Measurements from ENCODE around the gene AP2S1. TPM values are rescaled to one million over a fixed set of nuclear protein-coding genes. Genes with fewer than 3 reads are reported as not detected.

AP2S1 gene
- total RNA-seq, 6 experiments from 2014 or later = 67.2 to 82.6 (median 73.6) TPM

DNA sequence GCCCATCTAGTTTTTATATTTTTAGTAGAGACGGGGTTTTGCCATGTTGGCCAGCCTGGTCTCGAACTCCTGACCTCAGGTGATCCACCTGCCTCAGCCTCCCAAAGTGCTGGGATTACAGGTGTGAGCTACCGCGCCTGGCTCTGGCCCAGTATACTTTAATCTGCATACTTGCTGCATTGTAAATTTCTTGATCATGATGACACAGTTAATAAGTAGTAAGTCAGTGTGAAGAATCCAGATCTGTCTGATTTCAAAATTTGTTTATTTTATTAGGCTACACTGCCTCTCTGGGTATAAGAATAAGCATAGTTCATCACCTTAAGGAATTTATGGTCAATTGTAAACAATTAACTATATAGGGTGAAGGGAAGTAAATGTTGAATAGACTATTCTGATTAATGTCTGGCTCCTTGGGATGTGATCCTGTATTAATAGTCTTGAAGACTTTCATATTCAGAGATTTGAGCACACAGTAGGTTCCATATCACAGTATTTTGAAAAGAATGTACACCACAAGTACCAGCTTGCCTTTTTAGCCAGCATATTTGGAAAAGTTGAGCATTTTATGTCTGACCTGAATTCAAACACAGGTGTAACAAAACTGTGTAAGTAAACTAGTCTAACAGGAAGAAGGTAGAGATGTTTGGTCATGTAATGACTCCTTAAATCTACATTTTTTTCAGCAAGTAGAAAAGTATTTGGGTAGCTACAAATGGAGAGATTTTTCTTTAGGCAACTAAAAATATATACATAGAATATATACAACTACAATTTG is 17.6 kb upstream of the AP2S1 start:
- 80% methylated on average over 4 of the region's 4 CpGs for WGBS (ENCODE audit: insufficient coverage, low coverage, low lambda C conversion rate, missing lambda C conversion rate)
- intact Hi-C loops (cut with DNase I) = no loop called here
- H3K27ac ChIP-seq = peak overlapping the region in 1 of 3 donors; percentile 99

DNA sequence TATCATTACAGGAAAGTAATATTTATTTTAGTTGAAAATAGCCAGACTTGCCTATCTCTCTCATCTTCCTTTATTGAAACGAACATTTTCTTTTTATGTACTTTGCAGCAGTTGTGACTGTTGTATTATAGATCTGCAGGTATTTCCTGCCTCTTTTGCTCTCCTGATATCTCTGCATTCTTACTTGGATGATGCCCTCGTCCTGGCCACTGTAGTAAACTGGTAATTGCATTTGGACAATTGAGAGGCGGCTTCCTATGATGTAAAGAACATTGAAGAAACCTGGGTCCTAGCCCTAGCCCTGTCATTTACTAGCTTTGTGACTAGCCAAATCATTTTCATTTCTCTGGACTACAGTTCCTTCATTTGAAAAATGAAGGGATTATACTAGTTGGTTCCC is 16.5 kb upstream of the AP2S1 start:
- intact Hi-C loops (cut with DNase I) = no loop called here
- no peak overlapping the region for H3K4me3 ChIP-seq
- no peak for TF ChIP-seq POLR2A (IDR thresholded peaks at IDR 0.05)
- TF ChIP-seq, protein P1, sequence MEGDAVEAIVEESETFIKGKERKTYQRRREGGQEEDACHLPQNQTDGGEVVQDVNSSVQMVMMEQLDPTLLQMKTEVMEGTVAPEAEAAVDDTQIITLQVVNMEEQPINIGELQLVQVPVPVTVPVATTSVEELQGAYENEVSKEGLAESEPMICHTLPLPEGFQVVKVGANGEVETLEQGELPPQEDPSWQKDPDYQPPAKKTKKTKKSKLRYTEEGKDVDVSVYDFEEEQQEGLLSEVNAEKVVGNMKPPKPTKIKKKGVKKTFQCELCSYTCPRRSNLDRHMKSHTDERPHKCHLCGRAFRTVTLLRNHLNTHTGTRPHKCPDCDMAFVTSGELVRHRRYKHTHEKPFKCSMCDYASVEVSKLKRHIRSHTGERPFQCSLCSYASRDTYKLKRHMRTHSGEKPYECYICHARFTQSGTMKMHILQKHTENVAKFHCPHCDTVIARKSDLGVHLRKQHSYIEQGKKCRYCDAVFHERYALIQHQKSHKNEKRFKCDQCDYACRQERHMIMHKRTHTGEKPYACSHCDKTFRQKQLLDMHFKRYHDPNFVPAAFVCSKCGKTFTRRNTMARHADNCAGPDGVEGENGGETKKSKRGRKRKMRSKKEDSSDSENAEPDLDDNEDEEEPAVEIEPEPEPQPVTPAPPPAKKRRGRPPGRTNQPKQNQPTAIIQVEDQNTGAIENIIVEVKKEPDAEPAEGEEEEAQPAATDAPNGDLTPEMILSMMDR (IDR thresholded peaks at IDR 0.05) = no peak
- H3K9me3 ChIP-seq = no peaks in the 10 kb centered on the region
- H3K27ac ChIP-seq = peak overlapping the region in 2 of 3 donors; percentile 32 to 99
- H3K36me3 ChIP-seq = no peaks in the 10 kb centered on the region
- WGBS (ENCODE audit: insufficient coverage, low coverage, low lambda C conversion rate, missing lambda C conversion rate) = 36% methylated on average over 3 of the region's 3 CpGs
- H3K27me3 ChIP-seq = no peaks in the 10 kb centered on the region
- H3K4me1 ChIP-seq = peaks cover 0 to 77% (median 19%) of the 10 kb centered on the region in 4 donors
- DNase-seq (no peak), ATAC-seq (no peak)

More for the DNA sequence above, 17.6 kb upstream of the AP2S1 start:
- Histone ChIP-seq H3K4me3 (no peak overlapping the region), H3K4me1 (peaks cover 0 to 72% (median 18%) of the 10 kb centered on the region in 4 donors), H3K27me3 (no peaks in the 10 kb centered on the region), H3K9me3 (no peaks in the 10 kb centered on the region), H3K36me3 (no peaks in the 10 kb centered on the region)
- TF ChIP-seq POLR2A (IDR thresholded peaks at IDR 0.05) = no peak
- TF ChIP-seq, protein P1 (IDR thresholded peaks at IDR 0.05) = no peak
- ATAC-seq (no peak), DNase-seq (no peak)

DNA sequence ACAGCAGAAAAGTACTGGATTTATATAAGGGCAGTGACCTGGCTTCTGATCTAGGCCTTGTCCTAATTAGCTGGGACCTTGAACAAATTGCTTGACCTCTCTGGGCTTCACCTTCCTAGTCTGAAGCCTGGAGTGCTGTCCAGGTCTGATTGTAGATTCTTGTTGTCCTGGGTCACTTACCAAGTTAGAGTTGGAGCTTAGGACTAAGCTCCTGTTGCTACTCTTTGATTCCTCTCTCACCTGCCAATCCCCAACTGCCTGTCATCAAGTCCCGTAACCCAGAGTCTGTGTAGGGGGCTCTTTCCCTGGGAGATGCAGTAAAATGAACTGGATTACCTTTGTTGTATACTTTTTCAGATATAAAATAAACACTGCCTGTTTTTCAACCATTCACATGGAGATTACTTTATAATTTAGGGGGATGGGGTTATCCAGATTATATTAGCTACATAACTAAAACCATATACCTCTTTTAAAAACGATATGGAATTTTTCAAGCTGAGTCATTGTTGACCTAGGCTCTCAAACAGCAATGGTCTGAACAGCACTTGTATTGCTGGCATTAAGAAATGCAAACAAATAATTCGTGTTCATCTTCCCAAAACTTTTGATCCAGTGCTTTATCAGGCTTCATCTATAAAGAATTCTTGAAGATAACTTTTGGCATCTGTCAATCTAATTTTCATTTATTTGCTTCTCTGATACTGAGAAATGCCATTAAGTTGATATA is 15.9 kb upstream of the AP2S1 start:
- Histone ChIP-seq H3K4me3 (no peak overlapping the region), H3K36me3 (no peaks in the 10 kb centered on the region), H3K27me3 (no peaks in the 10 kb centered on the region), H3K9me3 (no peaks in the 10 kb centered on the region), H3K27ac (peak overlapping the region in 2 of 3 donors; percentile 61 to 99), H3K4me1 (peaks cover 0 to 71% (median 19%) of the 10 kb centered on the region in 4 donors)
- DNase-seq = peak in 1 of 3 donors; percentile 29
- peak in 3 of 4 donors; percentile 5 to 29 (median 15) for ATAC-seq
- TF ChIP-seq POLR2A (IDR thresholded peaks at IDR 0.05) = no peak
- TF ChIP-seq, protein P1 (IDR thresholded peaks at IDR 0.05) = no peak
- WGBS (ENCODE audit: insufficient coverage, low coverage, low lambda C conversion rate, missing lambda C conversion rate) = 15% methylated on average over 3 of the region's 3 CpGs
- intact Hi-C loops (cut with DNase I) = no loop called here

DNA sequence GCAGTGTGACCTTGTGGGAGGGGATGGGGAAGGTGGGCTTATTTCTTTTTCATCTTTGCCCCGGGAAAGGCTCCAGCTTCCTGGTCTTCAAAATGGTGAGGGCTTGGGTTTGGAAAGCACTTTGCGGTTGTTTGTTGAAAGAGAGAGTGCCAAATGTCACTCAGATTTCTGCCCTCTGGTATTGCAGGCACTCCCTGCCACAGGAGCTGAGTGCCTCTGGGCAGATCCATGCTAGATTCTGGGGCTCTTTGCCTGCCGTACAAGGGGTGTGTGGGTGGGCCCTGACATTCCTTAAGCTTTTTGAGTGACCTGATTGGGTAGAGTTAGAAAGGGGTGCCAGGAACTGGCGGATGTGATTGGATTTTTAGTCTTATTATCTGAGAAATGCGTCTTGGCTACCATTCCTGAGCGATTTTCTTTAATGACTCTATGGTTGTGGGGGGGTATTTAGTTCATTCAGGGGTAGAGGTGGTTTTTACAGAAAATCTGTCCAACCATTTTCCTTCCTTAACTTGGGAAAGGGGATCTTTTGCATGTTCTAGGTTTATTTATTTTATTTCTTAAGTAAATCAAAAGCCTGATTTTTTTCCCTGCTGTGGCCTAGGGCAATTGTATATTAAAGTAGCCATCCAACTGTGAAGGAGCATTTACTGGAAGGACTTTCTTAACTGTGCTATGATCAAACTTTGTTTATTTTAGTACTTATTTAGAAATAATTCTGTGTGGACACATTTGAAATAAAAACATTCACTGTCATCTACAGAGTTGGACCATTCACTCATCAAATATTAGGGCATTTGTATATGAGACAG is 13.4 kb upstream of the AP2S1 start:
- Histone ChIP-seq H3K27me3 (no peaks in the 10 kb centered on the region), H3K36me3 (no peaks in the 10 kb centered on the region), H3K27ac (peak overlapping the region; percentile 95 to 99 (median 98)), H3K4me3 (peak overlapping the region; percentile 2 to 85 (median 69)), H3K4me1 (peaks cover 0 to 63% (median 21%) of the 10 kb centered on the region in 4 donors), H3K9me3 (no peaks in the 10 kb centered on the region)
- intact Hi-C loops (cut with DNase I) = loop anchor here in 1 of 2 donors (5.0 kb wide), 1 partner anchor 128 kb away; no protein-coding TSS in a partner anchor
- DNase-seq (peak in 1 of 3 donors; percentile 69), ATAC-seq (peak; percentile 28 to 37 (median 30))
- 2% methylated on average over 6 of the region's 6 CpGs for WGBS (ENCODE audit: insufficient coverage, low coverage, low lambda C conversion rate, missing lambda C conversion rate)
- TF ChIP-seq POLR2A (IDR thresholded peaks at IDR 0.05) = peak; percentile 44
- TF ChIP-seq, protein P1 (IDR thresholded peaks at IDR 0.05) = no peak

Data from right lobe of liver (tissue), 6 donors.